AG04449 (cell line): ENCODE results near the gene SH3GL1.

Experiments used
- CTCF ChIA-PET: fragments of 350-600 bp; formaldehyde crosslinking; extraction: SDS; loops from one replicate; lab custom pipeline; 2021; ENCODE audit warnings: antibody characterized with exemption; lab: Yijun Ruan, JAX
- POLR2A ChIA-PET: fragments of 400-600, 350-600 bp; formaldehyde crosslinking; extraction: SDS; loops from one replicate; lab custom pipeline; 2020; ENCODE audit warnings: antibody characterized with exemption, inconsistent platforms; lab: Yijun Ruan, JAX
- DNase-seq: peaks from one replicate; pipeline ENCODE4 v3.0.0-alpha.2; 2010; ENCODE audit warnings: low read depth, low spot score
- H3K4me3 ChIP-seq: 2 replicates; pipeline ENCODE4 v1.5.1; 2011; ENCODE audit warnings: low read depth, mild to moderate bottlenecking, control low read depth, low read length
- CTCF ChIP-seq: IDR thresholded peaks from one replicate; pipeline ENCODE4 v1.5.1; 2011; ENCODE audit warnings: mild to moderate bottlenecking, moderate library complexity, low read length, control low read depth, inconsistent platforms; ENCODE audit not compliant: insufficient read depth; ENCODE audit errors: missing control alignments

SH3GL1 gene

GRCh38 chr19:4368128-4368820 is 32.1 kb downstream of the SH3GL1 start:
- CTCF ChIA-PET: interaction anchor here (1.3 to 3.1 kb wide), 3 partner anchors 16 to 34 kb away, joined by 3 to 16 read pairs (median 16); partner anchors contain the start of gene SH3GL1
- no peak overlapping the region for H3K4me3 ChIP-seq
- TF ChIP-seq CTCF: no peak
- no peak for DNase-seq
- POLR2A ChIA-PET: no interaction called here

GRCh38 chr19:4367781-4368127 is 32.6 kb downstream of the SH3GL1 start:
- TF ChIP-seq CTCF: no peak
- CTCF ChIA-PET: interaction anchor here (1.3 to 3.1 kb wide), 3 partner anchors 15 to 34 kb away, joined by 3 to 16 read pairs (median 16); partner anchors contain the start of gene SH3GL1
- DNase-seq: no peak
- POLR2A ChIA-PET: no interaction called here
- no peak overlapping the region for H3K4me3 ChIP-seq

GRCh38 chr19:4367336-4367723 is 33.0 kb downstream of the SH3GL1 start:
- CTCF ChIA-PET: interaction anchor here (0.7 to 6.7 kb wide), 5 partner anchors 9 to 35 kb away, joined by 3 to 63 read pairs (median 16); partner anchors contain the start of gene SH3GL1
- no peak for DNase-seq
- H3K4me3 ChIP-seq: no peak overlapping the region
- TF ChIP-seq CTCF: no peak
- POLR2A ChIA-PET: no interaction called here

GRCh38 chr19:4366666-4367335 is 33.5 kb downstream of the SH3GL1 start:
- no peak for DNase-seq
- TF ChIP-seq CTCF: no peak
- H3K4me3 ChIP-seq: no peak overlapping the region
- ChIA-PET CTCF (interaction anchor here (0.7 to 6.7 kb wide), 3 partner anchors 9 to 34 kb away, joined by 3 to 63 read pairs (median 16); partner anchors contain the start of gene SH3GL1), POLR2A (no interaction called here)

GRCh38 chr19:4365791-4366665 is 34.3 kb downstream of the SH3GL1 start:
- POLR2A ChIA-PET: interaction anchor here (1.0 kb wide), 1 partner anchor 13 kb away, joined by 3 read pairs; no protein-coding TSS in a partner anchor
- CTCF ChIA-PET: interaction anchor here (1.5 to 6.7 kb wide), 3 partner anchors 10 to 35 kb away, joined by 10 to 63 read pairs (median 16); partner anchors contain the start of gene SH3GL1
- no peak for DNase-seq
- H3K4me3 ChIP-seq: no peak overlapping the region
- TF ChIP-seq CTCF: no peak
